ENCODE measurements around the gene UVRAG.

DNA sequence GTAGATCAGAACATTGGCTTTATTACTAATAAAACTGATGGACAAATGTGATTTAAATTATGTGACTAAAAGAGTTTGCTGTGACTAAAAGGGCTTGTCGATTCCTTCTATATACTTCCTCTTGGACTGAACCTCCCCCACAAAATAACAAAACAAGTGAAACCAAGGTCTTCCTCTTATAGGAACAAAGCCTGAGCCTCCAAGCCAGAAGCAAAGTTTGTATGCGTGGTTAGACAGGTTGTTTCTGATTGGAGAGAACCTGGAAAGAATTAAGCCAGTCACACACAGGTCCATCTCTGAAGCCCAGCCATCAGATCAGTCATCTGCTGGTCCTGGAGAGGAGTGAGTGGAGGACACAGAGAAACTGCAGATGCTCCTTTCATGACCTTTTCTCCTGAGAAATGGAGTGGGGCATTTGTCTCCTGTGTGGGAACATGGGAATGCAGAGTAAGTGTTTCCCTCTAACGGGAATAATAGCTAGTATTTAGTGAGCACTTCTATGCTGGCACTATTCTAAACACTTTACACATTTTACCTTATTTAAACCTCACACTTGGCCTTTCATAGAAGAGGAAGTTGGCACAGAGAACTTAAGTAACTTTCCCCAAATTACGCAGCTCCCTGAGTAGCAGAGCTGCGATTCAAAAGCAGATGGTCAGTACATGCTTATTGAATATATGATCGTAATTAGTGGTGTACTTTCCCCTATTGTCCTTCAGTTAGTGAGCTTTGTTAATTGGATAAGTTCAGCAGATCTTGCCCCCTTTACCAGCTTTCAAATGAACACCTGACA is 77.1 kb downstream of the UVRAG start:
- TF ChIP-seq CTCF (IDR thresholded peaks at IDR 0.05), result no peak
- no peak for TF ChIP-seq POLR2AphosphoS5 (IDR thresholded peaks at IDR 0.05; ENCODE audit: low read depth, low read length)
- TF ChIP-seq REST (IDR thresholded peaks at IDR 0.05; ENCODE audit: insufficient read depth in 1 of 2, low read depth in 2 of 2, low read length in 1 of 2), result no peak

All from Panc1 (cell line).